Measurements from ENCODE around the gene MYO3A.
"Not testable (repeated sequence)": the region's sequence is repeated elsewhere in the genome, so short reads cannot be mapped to it uniquely, and the experiment has no call there.

Gene MYO3A

GRCh38 chr10:26095781-26096180 lies 161.8 kb downstream of the MYO3A start:
- CTCF ChIA-PET = no interaction called here
- POLR2A ChIA-PET = no interaction called here
- no peak for DNase-seq (ENCODE audit: extremely low spot score)

GRCh38 chr10:26097549-26097948 lies 163.5 kb downstream of the MYO3A start:
- CTCF ChIA-PET; POLR2A ChIA-PET; DNase-seq (ENCODE audit: extremely low spot score): not testable (repeated sequence)

More at GRCh38 chr10:26095781-26096180, 161.8 kb downstream of the MYO3A start:
- TF ChIP-seq BHLHE40 (IDR thresholded peaks at IDR 0.05; ENCODE audit: borderline replicate concordance) = no peak
- TF ChIP-seq ELF4 (IDR thresholded peaks at IDR 0.05) = no peak
- TF ChIP-seq SUZ12 (IDR thresholded peaks at IDR 0.05) = no peak
- TF ChIP-seq LEF1 (IDR thresholded peaks at IDR 0.05; ENCODE audit: borderline replicate concordance) = no peak
- TF ChIP-seq FOXA1 (IDR thresholded peaks at IDR 0.05) = no peak
- no peak for TF ChIP-seq NFRKB (IDR thresholded peaks at IDR 0.05)
- TF ChIP-seq TARDBP (IDR thresholded peaks at IDR 0.05) = no peak
- TF ChIP-seq FOXK2 (IDR thresholded peaks at IDR 0.05) = no peak
- no peak for TF ChIP-seq SP1 (IDR thresholded peaks at IDR 0.05)
- no peak for TF ChIP-seq FOXM1 (IDR thresholded peaks at IDR 0.05; ENCODE audit: borderline replicate concordance)
- TF ChIP-seq L3MBTL2 (conservative IDR thresholded peaks at IDR 0.05) = no peak
- TF ChIP-seq ZNF384 (IDR thresholded peaks at IDR 0.05) = no peak

- POLR2A ChIA-PET = no interaction called here
- DNase-seq (ENCODE audit: extremely low spot score) = no peak
- no peak for TF ChIP-seq ARNT (IDR thresholded peaks at IDR 0.05)
- no peak for TF ChIP-seq FOXM1 (IDR thresholded peaks at IDR 0.05; ENCODE audit: borderline replicate concordance)
- no peak for TF ChIP-seq BHLHE40 (IDR thresholded peaks at IDR 0.05; ENCODE audit: borderline replicate concordance)
- no peak for TF ChIP-seq CTBP1 (IDR thresholded peaks at IDR 0.05; ENCODE audit: borderline replicate concordance)
- no peak for TF ChIP-seq PKNOX1 (IDR thresholded peaks at IDR 0.05)
- TF ChIP-seq NFRKB (IDR thresholded peaks at IDR 0.05) = no peak
- TF ChIP-seq SP1 (IDR thresholded peaks at IDR 0.05) = no peak
- TF ChIP-seq TARDBP (IDR thresholded peaks at IDR 0.05) = no peak
- no peak for TF ChIP-seq L3MBTL2 (conservative IDR thresholded peaks at IDR 0.05)
- TF ChIP-seq HDGF (IDR thresholded peaks at IDR 0.05; ENCODE audit: borderline replicate concordance) = no peak
- TF ChIP-seq ZNF384 (IDR thresholded peaks at IDR 0.05) = no peak
- no peak for TF ChIP-seq FOXK2 (IDR thresholded peaks at IDR 0.05)
- no peak for TF ChIP-seq FOXA1 (IDR thresholded peaks at IDR 0.05)
- no peak for TF ChIP-seq LEF1 (IDR thresholded peaks at IDR 0.05; ENCODE audit: borderline replicate concordance)
- CTCF ChIA-PET = no interaction called here
These were observed 178.5 kb downstream of the MYO3A start for GRCh38 chr10:26112532-26112931.

- CTCF ChIA-PET = no interaction called here
- POLR2A ChIA-PET = no interaction called here
- no peak for DNase-seq (ENCODE audit: extremely low spot score)
- TF ChIP-seq SP1 (IDR thresholded peaks at IDR 0.05) (no peak), TARDBP (IDR thresholded peaks at IDR 0.05) (no peak), L3MBTL2 (conservative IDR thresholded peaks at IDR 0.05) (no peak), ELF4 (IDR thresholded peaks at IDR 0.05) (no peak), BHLHE40 (IDR thresholded peaks at IDR 0.05; ENCODE audit: borderline replicate concordance) (no peak), FOXM1 (IDR thresholded peaks at IDR 0.05; ENCODE audit: borderline replicate concordance) (no peak), FOXK2 (IDR thresholded peaks at IDR 0.05) (no peak), FOXA1 (IDR thresholded peaks at IDR 0.05) (no peak), LEF1 (IDR thresholded peaks at IDR 0.05; ENCODE audit: borderline replicate concordance) (no peak), SUZ12 (IDR thresholded peaks at IDR 0.05) (no peak), PKNOX1 (IDR thresholded peaks at IDR 0.05) (no peak), NFRKB (IDR thresholded peaks at IDR 0.05) (no peak), HDGF (IDR thresholded peaks at IDR 0.05; ENCODE audit: borderline replicate concordance) (no peak), ARNT (IDR thresholded peaks at IDR 0.05) (no peak), ZNF384 (IDR thresholded peaks at IDR 0.05) (no peak), CTBP1 (IDR thresholded peaks at IDR 0.05; ENCODE audit: borderline replicate concordance) (no peak)
These were observed 204.6 kb downstream of the MYO3A start for GRCh38 chr10:26138613-26139012.

- TF ChIP-seq NFRKB (IDR thresholded peaks at IDR 0.05) (no peak), SP1 (IDR thresholded peaks at IDR 0.05) (no peak), ARNT (IDR thresholded peaks at IDR 0.05) (no peak), L3MBTL2 (conservative IDR thresholded peaks at IDR 0.05) (no peak), FOXA1 (IDR thresholded peaks at IDR 0.05) (no peak), ZNF384 (IDR thresholded peaks at IDR 0.05) (no peak), BHLHE40 (IDR thresholded peaks at IDR 0.05; ENCODE audit: borderline replicate concordance) (no peak), FOXM1 (IDR thresholded peaks at IDR 0.05; ENCODE audit: borderline replicate concordance) (no peak), FOXK2 (IDR thresholded peaks at IDR 0.05) (no peak)
- POLR2A ChIA-PET = no interaction called here
- CTCF ChIA-PET = no interaction called here
- no peak for DNase-seq (ENCODE audit: extremely low spot score)
These were observed 222.0 kb downstream of the MYO3A start for GRCh38 chr10:26156019-26156418.

GRCh38 chr10:26157734-26158133 lies 223.7 kb downstream of the MYO3A start:
- CTCF ChIA-PET = interaction anchor here (1.1 kb wide), 1 partner anchor 170 kb away, joined by 5 read pairs; no protein-coding TSS in a partner anchor

More at GRCh38 chr10:26157734-26158133, 223.7 kb downstream of the MYO3A start:
- POLR2A ChIA-PET = no interaction called here
- no peak for DNase-seq (ENCODE audit: extremely low spot score)
- TF ChIP-seq PKNOX1 (IDR thresholded peaks at IDR 0.05) (no peak), SUZ12 (IDR thresholded peaks at IDR 0.05) (no peak), NFRKB (IDR thresholded peaks at IDR 0.05) (no peak)
